ENCODE data around the gene FAM228B. TPM values are rescaled to one million over a fixed set of nuclear protein-coding genes. Genes with fewer than 3 reads are reported as not detected.

The FAM228B gene
- total RNA-seq, 2 experiments from 2014 or later = 3.8 to 9.6 TPM

DNA sequence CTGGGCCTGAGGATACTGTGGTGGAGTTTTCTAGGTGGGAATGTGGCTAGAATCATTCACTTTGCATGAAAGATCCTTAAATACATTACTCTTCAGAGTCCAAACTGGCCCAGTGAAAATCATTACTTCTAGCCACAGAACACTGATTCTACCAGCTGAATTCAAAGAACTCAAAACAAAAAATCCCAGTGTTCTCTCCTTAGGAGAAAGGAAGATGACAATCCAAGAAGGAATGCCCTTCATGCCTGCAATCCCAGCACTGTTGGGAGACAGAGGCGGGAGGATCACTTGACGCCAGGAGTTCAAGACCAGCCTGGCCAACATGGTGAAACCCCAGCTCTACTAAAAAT lies 86.8 kb downstream of the FAM228B start:
- H3K36me3 ChIP-seq (ENCODE audit: insufficient read depth, low read length) = peaks cover 2% of the 10 kb centered on the region; the same call in 1 of the 2 replicates
- H3K4me1 ChIP-seq (ENCODE audit: insufficient read depth, low read length, poor library complexity, severe bottlenecking) = peaks cover 11% of the 10 kb centered on the region
- H3K4me3 ChIP-seq (ENCODE audit: low read depth, low read length, poor library complexity, severe bottlenecking) = no peak overlapping the region
- no peaks in the 10 kb centered on the region for H3K79me2 ChIP-seq (ENCODE audit: insufficient read depth, low read depth, low read length)
- ChIA-PET POLR2A (interaction anchor here (0.5 to 0.7 kb wide), 2 partner anchors 11 to 382 kb away, joined by 3 to 4 read pairs; no protein-coding TSS in a partner anchor), CTCF (ENCODE audit: unreplicated experiment) (no interaction called here)
- no TSS peak for BruUV-seq (replicated peaks)
- no peak overlapping the region for H3K4me2 ChIP-seq (ENCODE audit: low read length)
- no peaks in the 10 kb centered on the region for H3K9me3 ChIP-seq (ENCODE audit: low read length)
- no peak overlapping the region for H3K27ac ChIP-seq (ENCODE audit: low read depth, low read length, poor library complexity, severe bottlenecking)
- DNase-seq (ENCODE audit: low spot score) = no peak
- H3K9me2 ChIP-seq (ENCODE audit: insufficient read depth, low read length) = no peaks in the 10 kb centered on the region
- H4K20me1 ChIP-seq (ENCODE audit: insufficient read depth, low read length) = no peaks in the 10 kb centered on the region
- TF ChIP-seq EZH2phosphoT487 (IDR thresholded peaks at IDR 0.05; ENCODE audit: borderline replicate concordance, low read depth, low read length) (no peak), CTCF (conservative IDR thresholded peaks at IDR 0.05; ENCODE audit: low read length) (no peak)
- no peak overlapping the region for H2AFZ ChIP-seq (ENCODE audit: low read length)
- intact Hi-C loops (cut with micrococcal nuclease; ENCODE audit: unreplicated experiment) = no loop called here

- ChIA-PET POLR2A (no interaction called here), CTCF (ENCODE audit: unreplicated experiment) (no interaction called here)
- H3K27ac ChIP-seq (ENCODE audit: low read depth, low read length, poor library complexity, severe bottlenecking) = no peak overlapping the region
- no peaks in the 10 kb centered on the region for H3K9me3 ChIP-seq (ENCODE audit: low read length)
- H3K4me3 ChIP-seq (ENCODE audit: low read depth, low read length, poor library complexity, severe bottlenecking) = no peak overlapping the region
- no peak overlapping the region for H3K4me2 ChIP-seq (ENCODE audit: low read length)
- no peak overlapping the region for H2AFZ ChIP-seq (ENCODE audit: low read length)
- no peak for DNase-seq (ENCODE audit: low spot score)
- intact Hi-C loops (cut with micrococcal nuclease; ENCODE audit: unreplicated experiment) = no loop called here
- TF ChIP-seq EZH2phosphoT487 (IDR thresholded peaks at IDR 0.05; ENCODE audit: borderline replicate concordance, low read depth, low read length) (no peak), CTCF (conservative IDR thresholded peaks at IDR 0.05; ENCODE audit: low read length) (no peak)
- H3K4me1 ChIP-seq (ENCODE audit: insufficient read depth, low read length, poor library complexity, severe bottlenecking) = peaks cover 18% of the 10 kb centered on the region
- H3K36me3 ChIP-seq (ENCODE audit: insufficient read depth, low read length) = peaks cover 2% of the 10 kb centered on the region
- no TSS peak for BruUV-seq (replicated peaks)
- no peaks in the 10 kb centered on the region for H4K20me1 ChIP-seq (ENCODE audit: insufficient read depth, low read length)
- no peaks in the 10 kb centered on the region for H3K9me2 ChIP-seq (ENCODE audit: insufficient read depth, low read length)
- no peaks in the 10 kb centered on the region for H3K79me2 ChIP-seq (ENCODE audit: insufficient read depth, low read depth, low read length)
Observed at GRCh38 chr2:24210723-24211122, 87.5 kb downstream of the FAM228B start.

DNA sequence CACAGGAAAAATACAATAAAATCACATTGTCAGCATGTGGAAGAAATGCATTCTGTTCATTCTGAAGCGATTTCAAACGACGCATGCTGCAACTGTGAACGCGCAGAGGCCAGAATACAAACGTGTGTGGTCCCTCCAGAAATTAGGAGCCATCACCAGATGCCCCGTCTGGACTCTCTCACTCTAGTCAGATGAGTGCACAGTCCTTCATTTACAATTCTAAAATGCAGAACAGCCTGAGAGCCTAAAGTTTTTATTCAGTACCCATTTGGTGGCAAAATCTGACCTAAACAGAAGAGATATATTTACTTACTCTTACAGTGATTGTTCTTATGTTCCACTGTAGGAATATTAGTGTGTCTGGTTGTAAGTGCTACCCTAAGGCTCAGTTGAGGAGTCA lies 88.1 kb downstream of the FAM228B start:
- Histone ChIP-seq H3K27ac (ENCODE audit: low read depth, low read length, poor library complexity, severe bottlenecking) (no peak overlapping the region), H3K4me1 (ENCODE audit: insufficient read depth, low read length, poor library complexity, severe bottlenecking) (peaks cover 22% of the 10 kb centered on the region), H3K4me3 (ENCODE audit: low read depth, low read length, poor library complexity, severe bottlenecking) (no peak overlapping the region), H2AFZ (ENCODE audit: low read length) (no peak overlapping the region), H3K9me3 (ENCODE audit: low read length) (no peaks in the 10 kb centered on the region), H3K4me2 (ENCODE audit: low read length) (no peak overlapping the region), H3K36me3 (ENCODE audit: insufficient read depth, low read length) (peaks cover 9% of the 10 kb centered on the region), H3K79me2 (ENCODE audit: insufficient read depth, low read depth, low read length) (no peaks in the 10 kb centered on the region), H4K20me1 (ENCODE audit: insufficient read depth, low read length) (no peaks in the 10 kb centered on the region), H3K9me2 (ENCODE audit: insufficient read depth, low read length) (no peaks in the 10 kb centered on the region)
- ChIA-PET POLR2A (interaction anchor here (1.0 kb wide), 1 partner anchor 791 kb away, joined by 3 read pairs; no protein-coding TSS in a partner anchor), CTCF (ENCODE audit: unreplicated experiment) (no interaction called here)
- no peak for DNase-seq (ENCODE audit: low spot score)
- no TSS peak for BruUV-seq (replicated peaks)
- intact Hi-C loops (cut with micrococcal nuclease; ENCODE audit: unreplicated experiment) = no loop called here
- no peak for TF ChIP-seq EZH2phosphoT487 (IDR thresholded peaks at IDR 0.05; ENCODE audit: borderline replicate concordance, low read depth, low read length)
- no peak for TF ChIP-seq CTCF (conservative IDR thresholded peaks at IDR 0.05; ENCODE audit: low read length)

Data from OCI-LY7 (cell line).